GM13976 (cell line): ENCODE results near the gene LMCD1.

ENCODE experiments used
- DNase-seq: peaks from one replicate; pipeline ENCODE4 v3.0.0; 2012; ENCODE audit warnings: low spot score
- CTCF ChIP-seq: IDR thresholded peaks from 2 replicates; pipeline ENCODE4 v1.5.1; 2012; ENCODE audit warnings: borderline replicate concordance, mild to moderate bottlenecking; ENCODE audit not compliant: insufficient read depth; ENCODE audit errors: extremely low read depth, missing control alignments, control extremely low read depth
- in situ Hi-C: fragments of 300-500 bp; cut with MboI; formaldehyde crosslinking; loops from one replicate; pipeline ENCODE4 v1.12.0; 2022; ENCODE audit warnings: low sequenced_read_pairs, mixed read lengths, inconsistent platforms; ENCODE audit not compliant: unreplicated experiment

The LMCD1 gene

GRCh38 chr3:8600457-8600856 is 98.8 kb downstream of the LMCD1 start:
- no peak for TF ChIP-seq CTCF
- no peak for DNase-seq
- in situ Hi-C loops = no loop called here

- TF ChIP-seq CTCF = no peak
- in situ Hi-C loops = no loop called here
- DNase-seq = no peak
Observed at GRCh38 chr3:8603115-8603710, 101.6 kb downstream of the LMCD1 start.

GRCh38 chr3:8604006-8604405 is 102.4 kb downstream of the LMCD1 start:
- no peak for DNase-seq
- TF ChIP-seq CTCF = no peak
- in situ Hi-C loops = no loop called here

GRCh38 chr3:8604988-8605387 is 103.4 kb downstream of the LMCD1 start:
- DNase-seq = no peak
- in situ Hi-C loops = no loop called here
- no peak for TF ChIP-seq CTCF

GRCh38 chr3:8606701-8607231 is 105.1 kb downstream of the LMCD1 start:
- in situ Hi-C loops = no loop called here
- DNase-seq = no peak
- TF ChIP-seq CTCF = no peak

- no peak for TF ChIP-seq CTCF
- in situ Hi-C loops = no loop called here
- DNase-seq = no peak
Observed at GRCh38 chr3:8607234-8608040, 105.8 kb downstream of the LMCD1 start.
